Stomach smooth muscle (tissue), 2 donors: Measurements from ENCODE around the gene GPR89B.
"Not testable (repeated sequence)": the region's sequence is repeated elsewhere in the genome, so short reads cannot be mapped to it uniquely, and the experiment has no call there.

Experiments
- H3K27ac ChIP-seq: one replicate; pipeline ENCODE4 v1.7.0; 2013; ENCODE audit warnings: mild to moderate bottlenecking, low read length, inconsistent platforms
- H3K27me3 ChIP-seq, 2 donors: one replicate each; pipeline ENCODE4 v1.7.0; 2013; ENCODE audit warnings: low read length in 2 of 2; ENCODE audit not compliant: insufficient read depth in 2 of 2, control insufficient read depth in 1 of 2
- H3K36me3 ChIP-seq, 2 donors: one replicate each; pipeline ENCODE4 v1.7.0; 2013; ENCODE audit warnings: low read length in 2 of 2; ENCODE audit not compliant: control insufficient read depth in 2 of 2, insufficient read depth in 2 of 2
- H3K4me1 ChIP-seq: one replicate; pipeline ENCODE4 v1.7.0; 2013; ENCODE audit warnings: low read length; ENCODE audit not compliant: control insufficient read depth, insufficient read depth
- H3K4me3 ChIP-seq, 2 donors: one replicate each; pipeline ENCODE4 v1.7.0; 2013; ENCODE audit warnings: low read length in 2 of 2
- H3K9ac ChIP-seq, 2 donors: one replicate each; pipeline ENCODE4 v1.7.0; 2013; ENCODE audit warnings: low read length in 2 of 2, mild to moderate bottlenecking in 1 of 2
- H3K9me3 ChIP-seq, 2 donors: one replicate each; pipeline ENCODE4 v1.7.0; 2013; ENCODE audit warnings: low read length in 2 of 2; ENCODE audit not compliant: control insufficient read depth in 2 of 2
- donor health status: healthy.
- donor health status: Pancreatic carcinoma.

The GPR89B gene

DNA sequence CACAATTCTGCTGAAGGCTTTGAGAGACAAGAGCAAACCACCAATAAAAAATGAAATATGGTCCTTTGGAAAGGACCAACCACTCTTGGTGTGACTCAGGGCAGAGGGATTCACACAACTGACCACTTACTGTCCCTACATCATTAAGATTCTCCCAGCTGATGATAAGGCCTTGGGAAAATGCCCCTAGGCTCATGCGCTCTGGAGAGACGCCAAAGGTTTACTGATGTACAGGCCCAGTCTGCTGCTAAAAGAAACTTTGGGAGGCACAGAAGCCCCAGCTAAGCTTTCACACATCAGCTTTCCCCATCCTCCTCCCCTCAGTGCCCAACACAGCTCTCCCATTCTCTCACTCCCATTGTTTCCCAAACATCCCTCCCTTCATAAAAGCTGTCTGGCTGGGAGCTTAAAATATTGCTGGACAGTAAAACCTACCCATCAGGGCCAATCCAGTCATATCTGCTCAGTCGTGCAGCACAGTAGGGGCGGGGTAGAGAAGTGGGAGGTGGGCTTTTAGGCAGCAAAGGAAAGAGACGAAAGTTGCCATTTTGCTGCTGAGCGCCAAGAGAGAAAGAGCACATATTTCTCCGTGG is 25.9 kb upstream of the GPR89B start, which contains the start of gene GJA8:
GJA8 (plus strand) TSS at position 543 of the 593 bp plus-strand sequence. CDS start 5,161 bp downstream, outside the sequence.
- peaks cover 0 to 4% of the 10 kb centered on the region in 2 donors for H3K27me3 ChIP-seq
- H3K9me3 ChIP-seq, result no peaks in the 10 kb centered on the region
- no peak within 1 kb of the TSS for H3K9ac ChIP-seq
- no peaks in the 10 kb centered on the region for H3K4me1 ChIP-seq
- no peak within 1 kb of the TSS for H3K4me3 ChIP-seq
- no peaks in the 10 kb centered on the region for H3K36me3 ChIP-seq
- no peak within 1 kb of the TSS for H3K27ac ChIP-seq

DNA sequence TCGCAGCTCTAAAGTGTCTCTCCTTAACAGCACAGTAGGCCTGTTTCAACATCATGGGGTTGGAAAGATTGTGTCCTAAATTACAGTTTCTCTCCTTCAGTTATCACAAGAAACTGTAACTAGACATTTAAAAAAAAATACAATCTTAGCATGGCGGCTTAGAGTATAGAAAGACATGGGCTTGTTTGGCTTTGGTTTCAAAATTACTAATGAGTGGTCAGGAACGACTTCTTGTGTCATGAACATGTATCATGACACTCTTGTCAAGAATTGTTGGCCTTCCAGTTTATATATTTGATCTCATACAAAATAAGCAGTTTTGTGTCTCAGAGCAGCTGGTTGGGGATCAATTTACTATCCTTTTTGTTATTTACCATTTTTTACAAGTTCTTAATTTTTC is 23.5 kb upstream of the GPR89B start:
- H3K4me3 ChIP-seq, result no peak overlapping the region
- no peaks in the 10 kb centered on the region for H3K4me1 ChIP-seq
- H3K27ac ChIP-seq, result no peak overlapping the region
- H3K9me3 ChIP-seq, result no peaks in the 10 kb centered on the region
- no peaks in the 10 kb centered on the region for H3K36me3 ChIP-seq
- H3K9ac ChIP-seq, result no peak overlapping the region
- peaks cover 2 to 5% of the 10 kb centered on the region in 2 donors for H3K27me3 ChIP-seq

DNA sequence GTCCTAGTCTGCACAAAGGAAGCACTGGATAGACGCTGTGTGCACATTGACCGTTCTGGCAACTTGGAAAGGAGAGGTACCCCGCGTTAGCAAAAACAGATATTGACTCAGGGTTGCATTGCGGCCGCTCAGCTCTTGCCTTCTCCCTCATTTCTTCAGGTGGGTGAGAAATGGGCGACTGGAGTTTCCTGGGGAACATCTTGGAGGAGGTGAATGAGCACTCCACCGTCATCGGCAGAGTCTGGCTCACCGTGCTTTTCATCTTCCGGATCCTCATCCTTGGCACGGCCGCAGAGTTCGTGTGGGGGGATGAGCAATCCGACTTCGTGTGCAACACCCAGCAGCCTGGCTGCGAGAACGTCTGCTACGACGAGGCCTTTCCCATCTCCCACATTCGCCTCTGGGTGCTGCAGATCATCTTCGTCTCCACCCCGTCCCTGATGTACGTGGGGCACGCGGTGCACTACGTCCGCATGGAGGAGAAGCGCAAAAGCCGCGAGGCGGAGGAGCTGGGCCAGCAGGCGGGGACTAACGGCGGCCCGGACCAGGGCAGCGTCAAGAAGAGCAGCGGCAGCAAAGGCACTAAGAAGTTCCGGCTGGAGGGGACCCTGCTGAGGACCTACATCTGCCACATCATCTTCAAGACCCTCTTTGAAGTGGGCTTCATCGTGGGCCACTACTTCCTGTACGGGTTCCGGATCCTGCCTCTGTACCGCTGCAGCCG is 20.3 kb upstream of the GPR89B start:
- no peak overlapping the region for H3K9ac ChIP-seq
- no peaks in the 10 kb centered on the region for H3K9me3 ChIP-seq
- H3K36me3 ChIP-seq, result no peaks in the 10 kb centered on the region
- H3K27me3 ChIP-seq, result peaks cover 2 to 3% of the 10 kb centered on the region in 2 donors
- H3K4me1 ChIP-seq, result no peaks in the 10 kb centered on the region
- no peak overlapping the region for H3K27ac ChIP-seq
- no peak overlapping the region for H3K4me3 ChIP-seq

DNA sequence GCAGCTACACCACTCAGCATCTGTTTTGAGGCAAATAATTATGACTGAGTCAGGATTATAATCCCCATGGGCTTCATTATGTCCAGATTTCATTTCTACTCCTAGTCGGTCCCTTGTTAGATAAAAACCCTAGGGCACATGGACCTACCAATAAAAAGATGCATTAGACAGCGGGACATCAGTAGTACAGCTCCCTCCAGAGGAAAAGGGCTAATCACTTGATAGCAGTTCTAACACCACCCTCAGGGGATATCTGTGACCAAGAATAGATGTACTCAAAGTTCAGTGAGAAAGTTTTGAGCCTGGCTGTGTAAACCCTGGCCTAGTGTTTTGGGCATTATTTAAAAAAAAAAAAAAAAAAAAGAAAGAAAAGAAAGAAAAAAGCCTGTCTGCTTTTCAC is 15.7 kb upstream of the GPR89B start:
- no peaks in the 10 kb centered on the region for H3K36me3 ChIP-seq
- no peaks in the 10 kb centered on the region for H3K9me3 ChIP-seq
- H3K9ac ChIP-seq, result no peak overlapping the region
- no peak overlapping the region for H3K27ac ChIP-seq
- H3K4me3 ChIP-seq, result no peak overlapping the region
- peaks cover 2 to 3% of the 10 kb centered on the region in 2 donors for H3K27me3 ChIP-seq
- no peaks in the 10 kb centered on the region for H3K4me1 ChIP-seq

DNA sequence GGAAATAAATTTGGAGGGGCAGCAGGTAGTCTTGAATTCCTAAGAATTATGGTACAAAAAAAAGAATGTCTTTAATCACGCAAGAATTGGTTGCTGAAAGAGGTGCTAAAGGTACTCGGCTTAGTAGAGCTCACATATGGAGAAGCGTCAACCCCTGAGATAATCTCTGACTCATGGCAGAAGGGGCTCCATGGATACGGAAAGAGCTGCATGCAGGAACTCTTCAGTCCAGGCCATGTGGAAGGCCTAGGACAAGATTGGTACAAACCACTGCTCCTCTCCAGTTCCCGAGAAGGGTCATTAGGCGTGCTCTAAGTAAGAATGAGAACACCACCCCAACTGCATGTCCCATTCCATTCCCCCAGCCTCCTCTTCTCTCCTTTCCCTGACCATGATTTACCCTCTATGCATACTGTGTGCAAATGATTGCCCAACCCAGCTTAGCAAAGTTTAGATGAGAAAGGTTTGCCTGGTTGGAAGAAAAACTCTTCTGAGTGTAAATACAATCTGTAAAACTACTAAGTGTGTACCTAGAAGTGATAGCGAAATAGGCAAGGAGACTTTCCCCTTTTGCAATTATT is 14.8 kb upstream of the GPR89B start:
- no peaks in the 10 kb centered on the region for H3K4me1 ChIP-seq
- H3K27ac ChIP-seq, result no peak overlapping the region
- H3K4me3 ChIP-seq, result no peak overlapping the region
- no peak overlapping the region for H3K9ac ChIP-seq
- no peaks in the 10 kb centered on the region for H3K9me3 ChIP-seq
- H3K36me3 ChIP-seq, result no peaks in the 10 kb centered on the region
- peaks cover 0 to under 1% of the 10 kb centered on the region in 2 donors for H3K27me3 ChIP-seq

DNA sequence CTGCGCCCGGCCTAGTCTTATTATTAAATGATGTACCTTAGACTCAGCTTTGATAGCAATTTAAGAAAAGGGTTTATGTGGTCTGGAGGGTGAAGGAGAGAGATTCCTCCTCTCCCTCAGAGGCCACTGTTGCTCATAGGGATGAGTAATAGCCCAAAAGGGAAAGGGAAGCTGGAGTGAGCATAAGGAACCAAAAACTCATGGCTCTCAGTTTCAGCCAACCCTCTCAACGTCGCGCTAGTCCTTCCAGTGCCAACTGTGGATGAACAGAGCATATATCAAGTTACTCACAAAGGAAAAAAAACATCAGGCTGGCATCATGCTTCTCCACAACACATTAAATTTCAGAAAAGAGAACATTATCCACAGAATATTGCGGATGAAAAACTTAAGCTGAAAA is 8.3 kb upstream of the GPR89B start:
- Histone ChIP-seq H3K4me3 (no peak overlapping the region), H3K9ac (no peak overlapping the region), H3K9me3 (no peaks in the 10 kb centered on the region), H3K36me3 (no peaks in the 10 kb centered on the region), H3K27ac (no peak overlapping the region), H3K27me3 (no peaks in the 10 kb centered on the region), H3K4me1 (no peaks in the 10 kb centered on the region)

DNA sequence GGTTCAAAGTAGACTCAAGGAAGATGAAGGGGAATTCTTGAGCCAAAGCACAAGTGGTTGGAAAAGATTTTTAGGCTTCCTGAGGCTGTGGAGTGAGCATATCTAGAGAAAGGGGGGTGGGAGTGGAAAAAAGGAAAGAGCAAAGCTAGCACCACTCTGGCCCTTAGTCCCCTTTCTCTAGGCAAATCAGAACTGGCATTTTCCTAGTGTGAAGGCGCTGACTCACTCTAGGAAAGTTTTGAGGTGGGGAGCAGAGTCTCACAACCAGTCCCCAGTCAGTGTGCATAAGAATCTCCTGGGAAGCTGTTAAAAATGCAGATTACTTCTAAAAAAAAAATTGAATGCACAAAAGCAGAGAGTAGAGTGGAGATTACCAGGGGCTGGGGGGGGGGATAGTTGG is 3.4 kb upstream of the GPR89B start:
- H3K36me3 ChIP-seq, result no peaks in the 10 kb centered on the region
- no peak overlapping the region for H3K4me3 ChIP-seq
- H3K27me3 ChIP-seq, result no peaks in the 10 kb centered on the region
- no peak overlapping the region for H3K9ac ChIP-seq
- no peaks in the 10 kb centered on the region for H3K4me1 ChIP-seq
- H3K27ac ChIP-seq, result no peak overlapping the region
- no peaks in the 10 kb centered on the region for H3K9me3 ChIP-seq

DNA sequence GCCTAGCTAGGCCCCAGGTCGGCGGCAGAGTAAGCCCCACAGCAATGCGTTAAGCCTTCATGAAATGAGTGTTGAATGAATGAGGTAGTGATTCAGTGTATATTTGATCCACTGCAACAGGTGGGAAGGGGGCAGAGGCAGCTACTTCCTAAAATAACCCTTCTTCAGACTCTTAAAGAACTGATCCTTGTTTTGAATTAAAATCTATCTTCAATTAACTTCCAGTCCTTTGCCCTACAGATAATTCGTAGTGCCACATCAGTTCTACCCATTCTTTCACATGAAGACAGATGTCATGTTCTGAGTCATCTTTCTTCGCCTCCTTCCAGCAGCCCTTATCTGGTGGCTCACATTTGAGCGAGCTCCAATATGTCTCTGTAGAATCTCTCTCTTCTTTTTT is 1.0 kb upstream of the GPR89B start:
- H3K27me3 ChIP-seq, H3K27ac ChIP-seq, H3K4me3 ChIP-seq: not testable (repeated sequence)

DNA sequence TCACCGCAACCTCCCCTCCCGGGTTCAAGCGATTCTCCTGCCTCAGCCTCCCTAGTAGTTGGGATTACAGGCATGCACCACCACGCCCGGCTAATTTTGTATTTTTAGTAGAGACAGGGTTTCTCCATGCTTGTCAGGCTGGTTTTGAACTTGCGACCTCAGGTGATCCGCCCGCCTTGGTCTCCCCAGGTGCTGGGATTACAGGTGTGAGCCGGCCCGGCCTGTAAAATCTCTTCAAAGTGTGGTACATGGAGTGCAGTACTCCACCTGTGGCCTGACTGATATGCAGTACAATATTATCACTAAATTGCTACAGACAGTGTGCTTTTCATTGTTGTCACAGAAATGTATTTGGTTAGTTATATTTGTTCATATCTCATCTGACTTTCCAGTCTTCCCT is 531 bp upstream of the GPR89B start:
- not testable (repeated sequence) for H3K27ac ChIP-seq, H3K9ac ChIP-seq, H3K36me3 ChIP-seq, H3K27me3 ChIP-seq, H3K4me3 ChIP-seq, H3K4me1 ChIP-seq, H3K9me3 ChIP-seq

More for the DNA sequence above, 1.0 kb upstream of the GPR89B start:
- H3K9ac ChIP-seq, H3K9me3 ChIP-seq, H3K4me1 ChIP-seq, H3K36me3 ChIP-seq: not testable (repeated sequence)

DNA sequence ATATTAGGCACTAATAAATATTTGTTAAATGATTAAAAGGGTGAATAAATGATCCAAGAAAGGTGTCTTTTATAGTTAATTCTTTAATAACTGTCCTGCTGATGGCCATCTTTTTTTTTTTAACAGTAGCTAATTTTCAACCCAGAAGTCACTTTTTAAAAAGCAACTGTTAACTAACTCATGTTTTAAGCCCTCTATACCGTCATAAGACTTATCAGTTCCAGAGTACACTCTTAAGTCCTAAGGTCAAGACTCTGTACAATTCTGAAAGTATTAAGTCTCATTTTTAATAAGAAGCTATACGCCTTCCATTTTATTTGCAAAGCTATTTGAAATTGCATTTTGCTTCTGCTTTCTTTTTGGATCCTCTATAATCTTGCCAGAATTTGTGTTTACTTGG is 2.9 kb downstream of the GPR89B start:
- not testable (repeated sequence) for H3K4me3 ChIP-seq, H3K9ac ChIP-seq, H3K27me3 ChIP-seq, H3K36me3 ChIP-seq, H3K27ac ChIP-seq, H3K4me1 ChIP-seq, H3K9me3 ChIP-seq

DNA sequence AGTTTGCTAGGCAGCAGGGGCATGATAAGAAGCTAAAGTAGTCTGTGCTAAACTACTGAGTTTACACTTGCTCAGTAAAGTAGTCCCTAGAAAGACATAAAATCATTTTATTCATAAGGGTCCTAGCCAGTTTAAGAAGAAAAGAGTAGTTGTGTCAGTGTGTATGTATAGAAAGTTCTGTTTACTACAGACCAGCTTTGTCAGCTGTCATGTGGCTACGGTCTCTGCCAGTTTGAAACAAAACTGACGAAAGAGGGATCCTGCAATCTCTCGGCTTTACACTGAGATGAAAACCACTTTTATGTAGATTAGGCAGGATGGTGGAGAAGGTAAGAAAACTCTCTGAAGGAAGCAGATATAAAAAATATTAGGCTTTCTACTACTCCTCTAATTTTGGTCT is 7.1 kb downstream of the GPR89B start:
- not testable (repeated sequence) for H3K36me3 ChIP-seq, H3K4me3 ChIP-seq, H3K27ac ChIP-seq, H3K4me1 ChIP-seq, H3K9me3 ChIP-seq, H3K9ac ChIP-seq, H3K27me3 ChIP-seq
